Activated gamma-delta T cell treated with anti-CD3 and anti-CD28 coated beads, Interleukin-2, amount 50 U/mL, for 16 hours (primary cell): ENCODE data around the gene OR6C6.
"Not testable (repeated sequence)": the region's sequence is repeated elsewhere in the genome, so short reads cannot be mapped to it uniquely, and the experiment has no call there.

ENCODE experiments used
- DNase-seq: peaks from one replicate; pipeline ENCODE4 v3.0.0-alpha.2; 2020; ENCODE audit warnings: low read depth

OR6C6 gene

DNA sequence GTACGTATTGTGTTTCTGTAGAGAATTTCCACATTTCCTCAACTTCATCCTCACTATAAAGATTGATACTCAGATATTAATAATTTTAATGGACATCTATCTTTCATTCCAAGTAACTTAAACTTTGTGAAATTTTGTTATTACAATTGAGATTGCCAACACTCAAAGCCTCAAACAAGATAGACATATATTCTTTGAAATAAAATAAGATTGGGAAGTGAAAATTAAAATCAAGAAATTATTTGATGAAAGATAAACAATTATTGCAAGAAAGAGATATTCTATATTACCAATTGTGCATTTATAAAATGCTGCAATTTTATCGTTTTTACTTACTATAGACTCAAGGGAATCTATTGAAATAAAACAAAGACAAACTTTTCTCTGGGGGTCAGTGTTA lies at the start of gene OR6C6:
Gene OR6C6 (minus strand): TSS at position 101 of the 400 bp plus-strand sequence. CDS start 1,337 bp downstream, outside the sequence.
- DNase-seq = no peak

DNA sequence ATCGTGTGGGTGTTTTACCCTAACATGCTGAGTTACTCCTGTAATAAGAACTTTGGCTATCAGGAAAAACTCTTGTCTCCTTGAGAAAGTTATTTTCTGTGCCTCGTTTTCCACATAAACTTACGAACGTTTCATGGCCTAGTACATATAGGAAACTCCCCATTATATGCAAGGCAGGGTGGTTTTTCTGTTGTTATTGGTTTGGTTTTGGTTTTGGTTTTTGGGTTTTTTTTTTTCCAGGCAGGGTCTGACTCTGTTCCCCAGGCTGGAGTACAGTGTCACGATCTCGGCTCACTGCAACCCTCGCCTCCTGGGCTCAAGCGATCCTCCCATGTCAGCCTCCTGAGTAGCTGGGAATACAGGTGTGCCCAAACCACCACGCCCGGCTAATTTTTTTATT lies 39.6 kb upstream of the OR6C6 start:
- no peak for DNase-seq

DNA sequence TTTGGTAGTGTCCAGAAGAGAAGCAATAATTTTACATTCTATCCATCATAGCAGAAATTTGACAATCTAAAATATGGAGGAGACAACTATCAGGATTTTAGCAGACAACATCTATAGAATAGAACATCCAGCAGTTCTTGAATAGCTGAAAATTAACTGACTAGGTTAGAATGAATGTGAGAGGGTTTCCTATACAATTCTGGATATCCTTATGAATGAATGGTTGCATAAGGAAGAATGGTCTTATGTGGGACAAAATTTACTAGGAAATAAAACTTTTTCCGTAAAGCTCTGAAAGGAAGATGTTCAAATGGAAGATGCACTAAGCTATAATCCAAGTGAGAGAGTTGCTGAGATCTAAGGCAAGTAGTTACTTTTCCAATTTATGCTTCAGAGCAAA lies 34.1 kb upstream of the OR6C6 start, which contains the start of gene OR6C3:
Gene OR6C3 (plus strand): TSS at position 301 of the 400 bp plus-strand sequence. CDS start 955 bp downstream, outside the sequence.
- DNase-seq = no peak

DNA sequence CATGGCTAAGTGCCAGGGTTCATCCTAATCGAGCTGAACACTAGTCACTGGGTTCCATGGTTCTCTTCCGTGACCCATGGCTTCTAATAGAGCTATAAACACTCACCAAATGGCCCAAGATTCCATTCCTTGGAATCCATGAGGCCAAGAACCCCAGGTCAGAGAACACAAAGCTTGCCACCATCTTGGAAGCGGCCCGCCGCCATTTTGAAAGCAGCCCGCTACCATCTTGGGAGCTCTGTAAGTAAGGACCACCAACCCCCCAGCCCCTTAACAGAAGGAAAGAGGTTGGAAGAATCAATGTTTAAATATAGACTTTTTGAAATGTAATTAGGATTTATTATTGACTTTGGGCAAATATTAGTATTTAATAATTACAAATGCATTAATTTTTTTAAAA lies 29.4 kb upstream of the OR6C6 start:
- not testable (repeated sequence) for DNase-seq

DNA sequence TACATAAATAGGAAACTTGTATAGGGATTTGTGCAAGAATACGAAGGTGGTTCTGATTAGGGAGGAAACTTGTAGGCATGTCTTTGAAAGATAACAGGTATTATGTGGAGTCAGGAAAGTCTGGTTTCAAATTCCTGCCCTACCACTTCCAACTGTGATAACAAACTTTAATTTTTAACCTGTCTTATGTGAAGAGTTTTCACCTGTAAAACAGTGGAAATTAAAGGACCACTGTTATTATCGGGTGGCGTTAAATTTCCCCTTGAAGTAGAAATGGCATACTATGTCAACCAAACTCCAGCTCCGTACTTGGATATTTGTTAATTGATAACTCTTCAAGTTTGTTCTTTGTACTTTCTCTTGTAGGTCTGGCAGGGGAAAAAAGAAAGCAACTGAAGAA lies 23.8 kb upstream of the OR6C6 start:
- no peak for DNase-seq

DNA sequence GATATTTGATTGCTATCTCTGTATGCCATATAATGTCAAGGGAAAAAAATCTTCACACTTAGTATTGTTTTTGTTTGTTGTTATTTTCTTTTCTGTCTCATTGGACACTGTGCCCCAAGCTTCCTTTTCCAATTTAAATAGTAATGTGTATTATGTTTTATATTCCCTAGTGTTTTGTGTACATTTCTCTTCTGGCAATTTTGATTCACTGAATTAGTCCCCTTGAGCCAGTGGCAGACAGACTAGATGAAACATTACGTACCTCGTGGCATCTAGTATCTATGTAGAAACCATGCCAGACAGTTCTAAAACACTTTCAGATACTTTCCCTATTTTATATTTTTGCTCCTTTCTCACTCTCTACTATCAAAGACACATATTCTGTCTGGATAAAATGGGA lies 17.7 kb upstream of the OR6C6 start, which contains the start of gene OR6C1:
Gene OR6C1 (plus strand): TSS at position 301 of the 400 bp plus-strand sequence. CDS start 6,257 bp downstream, outside the sequence.
- DNase-seq = no peak

DNA sequence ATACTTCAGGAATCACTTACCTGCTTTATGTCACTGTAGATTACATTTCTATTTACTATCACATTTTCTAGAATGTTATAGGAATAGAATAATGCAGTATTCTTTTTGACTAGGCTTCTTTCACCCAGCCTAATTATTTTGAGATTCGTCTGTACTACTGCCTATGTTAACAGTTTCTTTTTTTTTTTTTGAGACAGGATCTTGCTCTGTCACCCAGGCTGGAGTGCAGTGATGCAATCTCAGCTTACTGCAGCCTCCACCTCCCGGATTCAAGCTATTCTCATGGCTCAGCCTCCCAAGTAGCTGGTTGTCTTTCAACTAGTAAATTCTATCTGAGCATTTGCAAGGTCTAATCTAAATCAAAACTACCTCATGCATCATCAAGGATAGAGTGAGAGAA lies 6.4 kb downstream of the OR6C6 start:
- DNase-seq = no peak

DNA sequence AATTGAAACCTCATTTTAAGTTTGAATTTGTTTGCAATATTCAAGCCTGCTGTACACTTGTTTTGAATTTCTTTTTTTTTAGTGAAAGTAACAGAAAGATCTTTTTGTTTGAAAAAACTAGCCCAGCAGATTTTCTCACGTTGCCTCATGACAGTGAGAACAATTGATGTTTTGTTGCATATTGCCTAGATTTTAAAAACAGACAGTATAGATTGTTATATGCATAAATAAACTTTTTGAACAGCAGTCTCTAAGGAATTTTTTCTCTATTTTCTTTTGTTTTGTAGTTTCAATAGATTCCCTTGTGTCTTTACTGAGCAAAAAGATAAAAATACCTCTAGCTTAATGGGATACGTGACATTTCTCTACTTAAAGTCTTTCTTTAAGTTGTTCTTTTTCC lies 15.4 kb downstream of the OR6C6 start:
- DNase-seq = no peak

DNA sequence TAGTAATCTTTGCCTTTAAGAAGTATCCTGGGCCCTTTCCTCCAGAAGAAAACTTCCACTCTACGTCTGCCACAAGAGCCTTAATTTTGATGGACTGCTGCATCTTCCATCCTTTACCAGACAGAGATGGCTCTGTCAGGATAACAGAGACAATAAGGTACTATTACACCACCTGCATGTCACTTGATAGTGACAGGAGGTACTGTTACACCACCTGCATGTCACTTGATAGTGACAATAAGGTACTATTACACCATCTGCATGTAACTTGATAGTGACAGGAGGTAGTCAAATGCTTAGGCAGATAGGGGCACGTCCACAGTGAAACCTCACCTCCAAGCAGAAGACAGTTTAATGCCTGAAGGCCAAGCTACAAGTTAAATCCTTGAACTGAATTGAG lies 38.1 kb downstream of the OR6C6 start:
- DNase-seq = no peak

DNA sequence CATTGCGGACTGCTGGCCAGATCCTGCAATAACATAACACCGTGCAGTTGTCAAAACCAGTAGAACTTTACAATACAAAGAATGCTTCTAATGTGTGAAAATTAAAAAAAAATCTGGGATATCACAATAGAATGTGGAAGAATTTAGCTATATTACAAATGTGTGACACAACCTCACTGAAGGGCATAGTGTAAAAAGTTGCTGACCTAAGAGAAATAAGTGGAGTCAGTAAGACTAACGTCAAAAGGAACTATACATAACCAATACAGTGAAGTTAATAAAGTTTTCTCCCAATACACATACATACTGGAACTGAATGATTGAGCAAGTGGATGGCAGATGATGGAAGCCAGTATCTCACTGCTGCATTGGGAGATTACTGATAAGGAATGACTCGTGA lies 39.5 kb downstream of the OR6C6 start:
- no peak for DNase-seq

DNA sequence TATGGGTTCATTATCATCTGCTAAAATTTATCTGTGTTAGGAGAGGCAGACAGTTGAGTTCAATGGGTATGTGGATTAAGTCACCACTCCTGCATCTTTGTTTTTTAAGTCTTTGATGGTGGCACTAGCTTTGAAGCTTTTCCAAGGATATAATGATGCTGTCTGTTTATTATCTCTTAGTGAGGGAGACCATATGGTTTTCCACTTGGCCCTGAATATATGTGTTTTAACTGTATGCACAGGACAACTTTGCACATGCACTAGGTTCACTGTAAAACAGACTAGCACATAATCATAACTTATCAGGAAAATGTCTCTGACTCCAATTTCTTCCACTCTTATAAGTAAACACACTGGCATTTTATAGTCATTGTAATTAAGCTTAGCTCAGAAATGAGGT lies 43.1 kb downstream of the OR6C6 start:
- no peak for DNase-seq

DNA sequence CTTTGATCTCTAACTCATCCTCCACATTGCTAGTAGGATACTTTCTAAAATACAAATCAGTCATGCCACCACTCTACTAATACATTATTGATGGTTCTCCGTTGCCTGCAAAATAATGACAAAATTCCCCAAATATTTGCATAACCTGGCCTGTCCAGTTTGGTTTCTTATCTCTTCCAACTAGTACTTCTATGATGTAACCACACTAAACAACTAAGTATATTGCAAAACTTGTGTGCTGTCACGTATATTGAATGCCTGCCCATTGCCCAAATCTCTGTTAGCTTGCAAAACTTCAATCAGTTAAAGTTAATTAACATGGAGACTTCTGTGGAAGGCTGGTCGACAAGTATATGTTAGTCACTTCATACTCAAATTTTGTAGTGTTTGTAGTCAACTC lies 45.4 kb downstream of the OR6C6 start:
- DNase-seq = no peak

DNA sequence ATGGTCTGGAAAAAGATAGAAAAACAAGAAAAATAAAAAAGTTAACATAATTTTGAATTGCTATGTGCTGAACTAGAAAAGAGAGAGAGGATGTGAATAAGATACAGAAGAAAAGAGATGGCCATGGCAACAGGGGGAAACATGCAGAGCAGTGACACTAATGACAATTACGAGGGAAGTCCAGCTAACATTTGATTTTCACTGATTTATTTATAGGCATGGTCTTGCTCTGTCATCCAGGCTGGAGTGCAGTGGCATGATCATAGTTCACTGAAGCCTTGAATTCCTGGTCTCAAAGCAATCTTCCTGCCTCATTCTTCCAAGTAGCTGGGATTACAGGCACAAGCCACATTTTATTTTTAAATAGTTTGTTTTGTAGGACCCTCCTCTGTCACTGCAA lies 50.2 kb downstream of the OR6C6 start:
- DNase-seq = no peak

DNA sequence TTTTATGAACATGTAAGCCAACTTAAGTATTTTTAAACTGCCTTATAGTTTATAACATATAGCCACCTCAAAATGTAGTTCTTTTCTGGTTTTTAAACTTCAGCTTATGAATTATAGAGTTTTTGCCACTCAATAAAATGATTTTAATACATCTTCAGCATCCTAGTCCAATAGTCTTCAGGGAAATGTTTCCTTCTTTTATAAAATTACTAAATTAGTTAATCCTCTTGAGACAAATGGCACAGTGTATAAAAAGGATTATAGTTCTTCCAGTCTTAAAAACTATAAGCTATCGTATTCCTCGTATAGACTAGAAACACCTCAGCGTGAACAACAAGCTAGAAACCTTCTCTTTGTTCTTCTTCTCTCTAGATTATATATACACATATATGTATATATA lies 52.1 kb downstream of the OR6C6 start, which contains the start of gene OR6C74:
Gene OR6C74 (plus strand): TSS at position 301 of the 400 bp plus-strand sequence. CDS start 2,679 bp downstream, outside the sequence.
- DNase-seq = no peak
